HG02884 (cell line): ENCODE results near the gene TECPR2.

Experiments
- ATAC-seq: cut with Tn5 transposase; IDR thresholded peaks from one replicate; pipeline ENCODE4 v1.9.1; 2021; ENCODE audit warnings: mild to moderate bottlenecking, moderate library complexity; ENCODE audit not compliant: unreplicated experiment

Gene TECPR2

DNA sequence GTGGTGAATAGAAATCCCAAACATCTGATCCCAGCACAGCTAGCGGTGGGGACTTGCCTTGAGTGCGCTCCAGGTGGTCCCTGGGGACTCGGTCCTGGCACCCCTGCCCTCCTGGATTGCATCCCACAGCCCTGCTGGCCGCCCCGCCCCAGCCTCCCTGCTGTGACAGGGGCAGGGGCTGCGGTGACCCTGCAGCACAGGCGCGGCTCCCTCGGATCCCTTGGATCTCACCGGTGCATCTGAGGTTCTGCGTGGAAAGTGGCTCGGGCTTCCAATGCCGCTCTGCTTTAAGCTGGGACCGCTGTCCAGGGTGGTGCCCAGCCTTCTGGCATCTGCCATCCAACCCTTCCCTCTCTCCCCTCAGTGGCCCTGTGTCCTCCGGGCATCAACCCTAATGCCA is 130.8 kb downstream of the TECPR2 start:
- ATAC-seq: no peak

DNA sequence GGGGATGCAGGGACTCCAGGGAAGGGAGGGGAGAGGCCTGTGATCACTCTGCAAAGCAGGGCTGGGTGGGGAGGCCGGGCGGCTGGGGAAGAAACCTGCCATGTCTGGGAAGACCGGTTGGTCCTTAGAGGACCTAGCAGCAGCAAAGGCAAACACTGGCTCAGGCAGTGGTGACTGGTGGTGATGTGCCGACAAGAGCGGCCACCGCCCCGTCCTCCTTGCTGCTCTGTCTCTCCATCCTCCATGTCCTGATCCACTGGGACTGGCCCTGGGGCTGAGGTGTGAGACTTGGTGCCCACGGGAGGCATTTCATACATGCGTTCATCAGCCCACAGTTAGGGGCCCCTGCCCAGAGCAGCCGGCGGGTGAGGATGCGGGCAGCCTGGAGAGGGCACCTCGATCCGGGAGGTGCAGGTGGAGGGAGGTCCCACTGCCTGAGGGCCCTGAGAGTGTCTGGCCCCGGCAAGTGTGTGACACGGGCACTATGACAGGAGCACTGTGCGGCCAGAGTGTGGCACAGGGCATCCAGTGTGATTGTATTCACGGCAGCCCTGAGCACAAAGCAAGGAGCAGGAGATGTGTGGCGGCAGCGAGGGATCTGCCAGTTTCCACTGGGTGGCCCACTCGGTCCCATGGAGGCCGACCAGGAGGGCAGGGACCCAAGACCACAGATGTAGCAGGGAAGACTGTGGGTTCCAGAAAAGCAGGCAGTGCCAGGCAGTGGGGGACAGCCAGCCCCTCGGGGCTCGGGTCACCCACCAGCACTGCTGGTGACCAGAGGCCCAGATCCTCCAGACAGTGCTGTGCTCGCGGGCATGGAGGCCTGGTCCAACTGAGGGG is 133.0 kb downstream of the TECPR2 start:
- ATAC-seq: no peak

DNA sequence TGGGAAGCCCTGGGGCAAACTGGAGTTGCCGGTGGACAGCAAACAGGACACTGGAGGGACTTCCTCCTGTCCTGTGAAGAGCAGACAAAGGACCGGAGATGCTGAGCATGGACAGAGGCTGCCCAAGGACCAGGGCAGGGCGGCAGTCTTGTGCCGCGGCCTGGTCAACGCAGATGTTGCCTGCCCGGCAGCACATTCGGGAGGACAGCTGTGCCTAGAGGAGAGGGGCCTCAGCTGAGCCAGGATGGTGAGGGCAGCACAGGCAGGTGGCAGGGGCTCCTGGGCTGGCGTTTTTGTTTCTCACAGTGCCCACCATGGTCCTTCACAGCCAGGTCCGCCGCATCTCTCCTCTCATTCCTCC is 133.6 kb downstream of the TECPR2 start:
- no peak for ATAC-seq

DNA sequence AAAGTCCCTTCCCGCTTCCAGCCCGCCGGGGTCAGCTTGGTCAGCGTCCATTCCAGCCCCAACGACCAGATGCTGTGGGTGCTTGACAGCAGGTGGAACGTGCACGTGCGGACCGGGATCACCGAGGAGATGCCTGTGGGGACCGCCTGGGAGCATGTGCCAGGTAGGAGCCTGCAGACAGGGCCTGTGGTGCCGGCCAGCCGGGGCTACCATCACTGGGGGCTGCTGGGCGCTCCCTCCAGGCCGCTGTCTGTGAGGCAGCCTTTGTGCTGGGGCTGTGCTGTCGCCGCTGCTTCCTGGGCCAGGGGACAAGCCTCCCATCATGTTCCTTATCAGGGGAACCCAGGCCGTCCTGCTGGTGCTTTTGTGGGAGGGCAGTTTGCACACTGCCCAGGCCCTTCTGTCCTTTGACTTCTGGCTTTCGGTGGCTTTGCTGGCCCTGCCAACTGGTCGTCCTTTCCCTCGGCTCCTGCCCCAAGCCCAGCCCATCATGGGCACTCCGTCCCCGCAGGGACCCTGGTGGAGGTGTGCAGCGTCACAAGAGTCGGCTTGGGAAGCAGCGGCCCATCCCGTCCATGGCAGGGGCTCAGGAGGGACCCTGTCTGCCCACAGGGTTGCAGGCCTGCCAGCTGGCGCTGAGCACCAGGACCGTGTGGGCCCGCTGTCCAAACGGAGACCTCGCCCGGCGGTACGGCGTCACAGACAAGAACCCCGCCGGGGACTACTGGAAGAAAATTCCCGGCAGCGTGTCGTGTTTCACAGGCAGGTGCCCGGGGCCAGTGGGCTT is 134.4 kb downstream of the TECPR2 start:
- no peak for ATAC-seq

DNA sequence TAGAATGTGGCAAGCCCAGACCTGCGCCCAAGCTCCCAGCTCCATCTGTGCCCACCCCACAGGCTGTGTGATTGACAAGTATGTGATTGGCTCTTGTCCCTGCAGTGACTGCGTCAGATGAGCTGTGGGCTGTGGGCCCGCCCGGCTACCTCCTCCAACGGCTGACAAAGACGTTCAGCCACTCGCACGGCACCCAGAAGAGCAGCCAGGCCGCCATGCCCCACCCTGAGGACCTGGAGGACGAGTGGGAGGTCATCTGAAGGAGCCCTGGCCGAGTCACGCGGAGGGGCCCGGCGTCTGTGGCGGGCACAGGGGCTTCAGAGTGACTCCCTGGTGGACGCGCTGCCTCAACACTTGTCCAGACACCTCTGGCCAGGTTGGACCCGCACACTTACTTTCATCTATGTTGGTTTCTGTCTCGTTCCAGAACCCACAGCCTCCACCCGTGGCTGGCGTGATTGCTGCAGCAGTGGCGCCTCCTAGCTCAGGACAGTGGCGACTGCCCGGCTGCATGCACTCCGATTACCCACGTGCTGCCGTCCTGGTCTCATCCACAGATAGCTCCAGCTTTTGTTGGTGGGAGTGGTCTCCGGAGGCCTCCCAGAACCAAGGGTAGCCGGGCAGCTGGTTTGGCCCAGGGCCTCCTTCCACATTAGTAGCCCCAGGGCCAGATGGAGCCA is 135.4 kb downstream of the TECPR2 start:
- no peak for ATAC-seq

DNA sequence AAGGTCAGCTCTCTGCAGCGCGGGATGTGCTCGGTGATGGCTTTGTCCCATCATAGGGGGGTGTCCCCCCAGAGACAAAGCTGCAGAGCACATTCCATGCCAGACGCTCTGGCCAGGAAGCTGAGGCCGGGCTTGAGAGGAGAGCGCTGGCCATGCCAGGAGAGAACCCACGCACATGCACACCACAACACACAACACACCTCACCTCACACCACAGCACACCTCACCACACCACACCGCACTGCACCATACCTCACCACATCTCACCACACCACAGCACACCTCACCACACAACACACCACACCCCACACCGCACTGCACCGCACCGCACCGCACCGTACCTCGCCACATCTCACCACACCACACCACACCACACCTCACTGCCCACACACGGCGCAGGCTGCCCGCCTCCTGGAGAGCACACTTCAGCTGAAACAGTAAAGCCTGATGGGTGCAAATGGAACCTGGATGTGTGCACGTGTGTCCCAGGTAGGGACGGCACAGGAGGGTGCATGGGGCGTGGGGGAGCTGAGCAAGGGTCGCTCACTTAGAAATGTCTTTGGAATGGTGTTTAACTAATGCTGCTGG is 136.0 kb downstream of the TECPR2 start:
- no peak for ATAC-seq

DNA sequence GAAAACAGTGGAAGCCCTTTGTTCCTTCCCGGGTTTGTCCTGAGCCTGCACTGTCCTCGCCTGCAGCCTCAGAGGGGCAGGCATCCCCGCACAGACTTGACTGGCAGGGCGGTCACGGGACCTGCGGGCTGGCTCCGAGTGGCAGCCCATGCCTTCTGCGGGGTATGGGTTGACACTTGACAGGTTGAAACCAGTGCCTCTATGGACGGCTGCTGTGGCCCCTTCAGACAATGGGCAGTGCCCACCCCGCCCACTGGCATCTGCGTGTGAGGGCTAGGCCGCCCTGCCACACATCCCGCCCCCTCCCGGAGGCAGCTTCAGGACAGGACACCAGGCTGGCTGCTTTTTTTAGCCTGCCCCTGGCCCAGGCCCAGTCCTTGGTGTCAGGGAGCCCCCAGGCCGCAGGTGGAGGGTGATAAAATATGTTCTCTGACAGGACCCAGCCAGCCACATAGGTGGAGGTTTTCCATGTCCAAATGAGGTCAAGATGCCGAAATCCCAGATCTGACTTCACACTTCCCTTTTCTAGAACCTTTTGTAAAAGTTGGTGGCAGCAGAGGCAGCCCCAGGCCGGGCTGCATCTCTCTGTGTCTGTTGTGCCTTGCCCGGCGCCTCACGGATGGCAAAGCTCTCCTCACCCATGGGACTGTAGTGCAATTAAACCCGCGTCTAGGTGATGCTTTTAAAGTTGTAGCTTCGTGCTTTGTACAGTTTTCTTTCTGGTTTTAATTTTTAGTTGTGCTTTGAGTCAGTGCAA is 136.8 kb downstream of the TECPR2 start:
- ATAC-seq: no peak

DNA sequence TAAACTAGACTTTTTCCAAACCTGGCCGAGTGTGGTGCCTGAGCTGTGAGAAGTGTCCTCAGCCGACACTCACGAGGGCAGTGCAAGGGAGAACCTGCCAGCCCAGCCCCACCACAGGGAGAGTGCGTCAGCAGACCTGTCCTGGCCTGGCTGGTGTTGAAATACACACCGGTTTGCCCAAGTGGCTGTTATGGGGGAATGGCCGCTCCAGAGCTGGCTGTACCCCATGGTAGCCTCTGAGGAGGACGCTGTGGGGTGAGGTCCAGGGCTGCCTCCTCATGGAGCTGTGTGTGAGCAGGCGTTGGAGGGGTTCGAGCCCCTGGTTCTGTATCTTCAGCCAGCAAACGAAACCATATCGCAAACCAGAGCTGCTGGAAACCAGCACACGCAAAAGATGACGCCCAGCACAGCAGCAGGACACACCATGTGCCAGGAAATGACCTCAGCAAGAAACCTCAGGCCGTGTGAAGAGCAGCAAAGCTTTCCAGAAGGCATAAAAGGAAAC is 137.5 kb downstream of the TECPR2 start:
- no peak for ATAC-seq

DNA sequence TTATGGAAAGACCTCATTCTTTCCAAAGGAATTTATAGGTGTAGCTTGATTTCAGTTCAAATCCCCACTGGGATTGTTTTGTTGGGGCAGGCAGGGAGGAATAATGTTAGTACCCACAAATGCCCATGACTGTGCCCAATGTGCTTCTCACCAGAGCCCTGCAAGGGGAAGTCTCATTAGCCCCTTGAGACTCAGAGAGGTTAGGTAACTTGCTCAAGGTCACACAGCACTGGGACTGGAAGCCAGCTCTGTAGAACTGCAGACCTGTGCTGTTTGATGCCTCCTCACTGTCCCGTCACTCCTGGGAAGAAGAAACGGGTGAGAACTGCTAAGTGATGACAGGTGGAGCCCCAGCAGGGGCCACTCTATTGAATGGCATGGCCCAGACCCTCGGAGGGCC is 138.0 kb downstream of the TECPR2 start:
- no peak for ATAC-seq

DNA sequence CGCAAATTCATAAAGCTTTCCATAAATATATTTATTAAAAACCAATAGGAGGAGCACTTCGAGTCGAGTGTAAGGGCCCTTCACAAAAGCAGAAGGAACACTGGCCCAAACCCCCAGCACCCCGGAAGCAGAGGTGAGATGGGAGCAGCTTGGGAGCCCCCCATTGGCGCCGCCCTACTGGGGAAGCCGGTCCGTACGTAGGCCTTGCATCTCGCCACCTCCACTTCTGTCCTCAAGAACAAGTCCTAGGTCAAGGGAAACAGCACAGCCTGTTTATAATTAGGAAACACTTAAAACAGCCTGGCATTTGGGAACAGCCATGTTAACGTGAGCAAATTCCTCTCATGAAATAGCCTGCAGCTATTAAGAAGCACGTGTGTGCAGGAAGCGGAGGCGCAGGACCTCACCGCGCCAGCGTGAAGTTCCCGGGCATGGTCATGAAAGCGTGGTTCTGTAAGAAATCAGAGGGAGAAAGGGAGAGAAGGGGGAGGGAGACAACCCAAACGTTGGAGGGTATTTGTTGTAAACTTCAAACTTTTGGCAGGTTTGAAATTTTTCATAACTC is 139.1 kb downstream of the TECPR2 start:
- ATAC-seq: no peak

DNA sequence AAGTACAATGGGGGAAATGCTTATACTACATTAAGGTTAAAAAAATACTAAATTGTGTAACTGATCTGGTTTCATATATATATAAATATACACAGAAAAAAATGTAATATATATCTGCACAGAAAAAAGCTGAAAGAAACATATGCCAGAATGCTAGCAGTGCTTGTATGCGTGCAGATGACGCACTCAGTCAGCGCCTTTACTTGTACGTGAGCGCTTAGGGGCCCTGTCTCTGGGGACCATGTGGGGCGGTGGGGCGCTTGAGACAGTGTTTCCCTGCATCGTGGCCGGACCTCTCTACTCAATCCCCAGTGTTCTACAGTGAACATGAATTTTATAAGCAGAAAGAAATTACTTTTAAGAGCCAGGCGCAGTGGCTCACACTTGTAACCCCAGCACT is 139.8 kb downstream of the TECPR2 start:
- no peak for ATAC-seq

DNA sequence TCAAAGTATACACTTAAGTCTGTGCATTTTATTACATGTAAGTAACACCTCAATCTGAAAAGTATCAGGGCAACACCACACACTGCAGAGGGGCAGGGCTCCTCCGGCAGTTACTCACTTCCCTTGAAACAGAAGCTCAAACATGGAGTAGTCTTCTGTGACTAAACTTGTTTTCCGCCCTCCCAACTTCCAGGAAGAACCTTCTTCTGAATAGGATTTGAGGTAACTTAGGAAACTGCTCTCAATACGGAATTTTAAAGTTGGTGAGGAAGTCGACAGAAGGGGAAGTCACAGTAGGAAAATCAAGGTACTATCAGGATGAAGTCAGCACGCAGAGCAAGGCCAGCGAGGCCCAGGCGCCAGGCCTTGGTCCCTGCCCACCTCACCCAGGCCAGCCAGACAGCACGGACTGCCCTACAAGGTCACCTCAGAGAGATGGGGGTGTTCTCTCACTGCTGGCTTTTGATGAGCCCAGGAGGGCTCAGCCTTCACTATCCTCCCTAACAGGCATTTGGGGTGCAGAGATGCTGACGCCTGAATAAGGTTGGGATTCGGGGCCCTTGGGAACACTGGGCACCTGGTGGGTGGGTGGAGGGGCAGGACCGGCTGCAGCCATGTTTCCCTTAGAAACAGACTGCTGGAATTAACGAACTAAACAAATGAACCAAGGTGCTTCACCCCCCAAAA is 141.0 kb downstream of the TECPR2 start:
- no peak for ATAC-seq

DNA sequence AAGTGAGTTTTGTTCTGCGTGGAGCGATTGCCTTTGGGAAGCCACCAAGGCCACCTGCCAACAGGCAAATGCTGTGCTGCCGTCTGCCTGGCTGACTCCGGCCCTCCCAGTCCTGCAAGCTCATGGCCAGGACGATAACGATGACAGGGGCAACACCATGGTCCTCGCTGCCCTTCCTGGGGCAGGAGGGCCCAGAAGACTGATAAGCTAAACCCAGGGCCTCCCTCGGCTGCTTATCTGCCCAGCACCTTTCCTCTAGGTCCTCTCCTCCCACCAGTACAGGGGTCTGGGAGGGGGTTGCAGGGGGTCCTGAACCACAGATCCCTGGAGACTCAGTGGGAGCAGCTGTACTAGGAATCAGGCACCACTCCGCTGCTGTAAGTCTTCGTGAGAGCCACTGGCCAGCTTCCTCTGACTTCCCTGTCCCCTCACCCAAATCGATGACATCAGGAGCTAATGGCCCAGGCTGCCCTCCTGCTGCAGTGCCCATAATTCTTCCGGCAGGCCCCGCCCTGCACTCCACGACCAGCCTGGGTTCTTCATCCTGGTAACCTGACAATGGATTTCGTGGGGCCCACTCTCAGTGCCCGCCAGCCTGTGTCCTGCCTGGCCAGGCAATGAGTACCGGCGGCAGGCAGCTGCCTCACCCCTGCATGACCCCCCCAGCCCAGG is 141.7 kb downstream of the TECPR2 start:
- no peak for ATAC-seq

DNA sequence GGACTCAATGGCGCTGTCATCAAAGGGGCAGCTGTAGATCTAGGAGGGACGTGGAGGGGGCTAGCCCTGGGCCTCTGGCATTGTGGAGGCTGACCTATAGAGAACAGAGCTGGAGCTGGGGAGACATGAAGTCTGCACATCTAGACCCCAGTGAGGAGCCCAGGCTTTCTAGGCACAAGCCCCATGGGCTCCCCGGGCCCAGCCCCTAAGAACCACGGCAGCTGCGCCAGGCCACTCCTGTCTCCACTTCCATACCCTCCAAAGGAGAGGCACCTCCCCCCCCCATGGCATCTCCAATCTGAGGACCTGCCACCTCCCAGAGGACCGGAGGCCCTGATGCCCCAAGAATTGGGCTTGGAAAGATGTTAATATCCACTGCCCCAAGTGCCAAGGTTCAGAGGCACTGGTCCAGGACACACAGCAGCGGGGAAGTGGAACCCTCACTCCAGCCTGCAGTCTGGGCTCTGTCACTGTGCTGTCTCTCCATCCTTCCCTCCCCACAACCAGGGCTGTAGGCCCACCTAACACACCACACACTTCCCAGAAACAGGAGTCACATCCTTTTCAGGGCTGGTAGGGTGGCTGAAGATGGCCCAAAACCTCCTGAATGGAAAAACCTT is 142.4 kb downstream of the TECPR2 start:
- ATAC-seq: no peak

DNA sequence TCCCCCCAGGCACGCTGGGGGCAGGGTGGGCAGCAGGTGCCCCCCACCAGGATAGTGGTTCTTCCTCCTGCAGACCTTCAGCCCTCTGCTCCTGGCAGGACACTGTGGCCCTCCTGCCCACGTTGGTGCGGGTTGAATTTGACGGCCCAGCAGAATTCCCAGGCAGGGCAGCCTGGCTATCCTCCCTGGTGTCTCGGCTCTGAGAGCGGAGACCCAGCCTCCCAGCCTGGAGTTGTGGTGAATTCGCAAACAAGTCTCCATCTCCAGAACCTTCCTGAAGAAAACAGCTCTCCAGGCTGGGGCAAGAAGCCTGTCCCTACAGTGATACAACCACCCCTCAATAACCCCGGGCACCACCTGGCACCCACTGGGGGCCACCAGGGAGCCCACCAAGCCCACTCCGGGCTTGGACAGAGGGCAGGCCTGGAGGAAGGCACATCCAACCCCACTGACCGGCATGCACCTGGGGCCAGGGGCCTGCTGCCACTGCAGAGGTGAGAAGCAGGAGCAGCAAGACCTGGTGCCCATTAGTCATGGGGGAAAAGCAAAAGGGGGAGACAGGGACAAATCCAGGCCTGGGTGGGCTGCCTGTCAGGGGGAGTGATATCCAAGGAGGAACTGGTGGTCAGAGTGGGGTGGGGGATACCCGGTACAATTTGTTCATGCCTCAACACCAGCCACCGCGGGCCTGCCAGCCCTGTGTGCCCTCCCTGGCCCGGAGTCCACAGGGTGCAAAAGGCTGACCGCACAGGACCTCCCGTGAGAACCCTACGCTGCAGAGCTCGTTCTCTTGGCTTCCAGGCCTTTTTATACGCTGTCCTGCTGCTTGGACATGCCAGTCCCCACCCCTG is 143.3 kb downstream of the TECPR2 start:
- ATAC-seq: no peak

DNA sequence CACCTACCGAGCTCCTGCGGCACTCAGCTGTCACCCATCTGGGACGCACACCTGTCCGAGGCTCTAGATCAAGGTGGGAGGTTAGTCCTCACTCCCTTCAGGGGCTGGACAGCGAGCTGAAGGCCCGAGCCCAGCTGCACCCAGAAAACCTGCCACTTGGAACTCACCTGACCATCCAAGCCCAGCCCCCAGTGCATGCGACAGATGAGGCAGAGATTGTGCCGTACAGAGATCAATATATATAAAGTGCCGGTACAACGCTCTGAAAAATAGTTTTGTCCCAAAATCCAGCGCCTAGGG is 143.8 kb downstream of the TECPR2 start:
- ATAC-seq: no peak

DNA sequence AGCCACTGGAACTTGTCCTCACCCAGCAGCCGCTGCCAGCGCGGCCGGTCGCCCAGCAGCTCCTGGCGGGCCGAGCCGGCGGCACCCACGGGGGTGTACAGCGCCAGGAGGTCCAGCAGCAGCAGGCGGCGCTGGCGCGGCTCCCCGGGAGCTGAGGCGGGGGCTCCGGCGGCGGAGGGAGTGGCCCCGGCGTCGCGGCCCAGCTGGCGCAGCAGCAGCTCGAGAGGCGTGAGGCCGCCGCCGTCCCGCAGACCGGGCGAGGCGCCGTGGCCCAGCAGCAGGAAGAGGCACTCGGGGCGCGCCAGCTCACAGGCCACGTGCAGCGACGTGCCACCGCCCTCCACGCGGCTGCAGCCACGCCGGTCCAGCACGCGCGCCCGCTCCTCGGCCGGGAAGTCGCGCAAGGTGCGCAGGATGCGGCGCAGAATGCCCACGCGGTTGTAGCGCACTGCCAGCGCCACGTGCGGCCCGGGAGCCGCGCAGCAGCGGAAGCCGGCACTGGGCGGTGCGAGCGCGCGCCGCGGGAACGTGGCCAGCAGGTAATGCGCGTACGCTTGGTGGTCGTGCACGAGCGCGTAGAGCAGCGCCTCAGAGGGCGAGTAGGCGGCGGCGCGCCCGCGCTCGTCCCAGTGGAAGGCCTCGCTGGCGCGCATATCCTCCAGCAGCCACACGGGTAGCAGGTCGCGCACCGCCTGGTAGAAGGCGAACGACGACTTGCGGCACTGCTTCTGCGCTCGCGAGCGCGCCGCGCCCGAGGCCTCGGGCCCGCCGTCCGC is 144.5 kb downstream of the TECPR2 start:
- no peak for ATAC-seq
